Progenitor cell of endocrine pancreas (in vitro differentiated cells): Measurements from ENCODE around the gene LDLRAD4. TPM values are rescaled to one million over a fixed set of nuclear protein-coding genes. Genes with fewer than 3 reads are reported as not detected.

Experiments
- DNase-seq: peaks from one replicate; pipeline ENCODE4 v3.0.0; 2021; ENCODE audit warnings: low spot score; ENCODE audit not compliant: unreplicated experiment
- H3K27ac Mint-ChIP-seq: 2 replicates; pipeline ENCODE4 v1.8.0; 2021; ENCODE audit warnings: mild to moderate bottlenecking, moderate library complexity, mixed read lengths
- H3K27me3 Mint-ChIP-seq: 2 replicates; pipeline ENCODE4 v1.8.0; 2021; ENCODE audit warnings: mixed read lengths
- H3K36me3 Mint-ChIP-seq: 2 replicates; pipeline ENCODE4 v1.8.0; 2022; ENCODE audit warnings: mixed read lengths; ENCODE audit not compliant: insufficient read depth
- H3K4me1 Mint-ChIP-seq: 2 replicates; pipeline ENCODE4 v1.8.0; 2021; ENCODE audit warnings: low read depth, mixed read lengths
- H3K4me3 Mint-ChIP-seq: 2 replicates; pipeline ENCODE4 v1.8.0; 2021; ENCODE audit warnings: low read depth, mild to moderate bottlenecking, moderate library complexity, mixed read lengths
- H3K9me3 Mint-ChIP-seq: 2 replicates; pipeline ENCODE4 v1.8.0; 2021; ENCODE audit warnings: low read depth, mixed read lengths
- total RNA-seq: library from RNA; stranded (reverse); gene quantifications from 2 replicates; pipeline ENCODE4 v1.2.1, GENCODE V29; 2021
- TF ChIP-seq, protein P1 (sequence below): fragments of 200-600 bp; sonication (generic); IDR thresholded peaks from one replicate; pipeline ENCODE4 v1.5.0; 2021; ENCODE audit warnings: antibody characterized with exemption, mild to moderate bottlenecking; ENCODE audit not compliant: unreplicated experiment

Gene LDLRAD4
- total RNA-seq, 1 donor from 2014 or later: 3.8 TPM

GRCh38 chr18:13403786-13404549 is 185.4 kb downstream of the LDLRAD4 start:
- H3K4me3 Mint-ChIP-seq: no peak overlapping the region
- peaks cover 10% of the 10 kb centered on the region for H3K4me1 Mint-ChIP-seq
- H3K36me3 Mint-ChIP-seq: no peaks in the 10 kb centered on the region
- H3K9me3 Mint-ChIP-seq: no peaks in the 10 kb centered on the region
- DNase-seq: no peak
- H3K27me3 Mint-ChIP-seq: peaks cover 51% of the 10 kb centered on the region
- TF ChIP-seq, protein P1, sequence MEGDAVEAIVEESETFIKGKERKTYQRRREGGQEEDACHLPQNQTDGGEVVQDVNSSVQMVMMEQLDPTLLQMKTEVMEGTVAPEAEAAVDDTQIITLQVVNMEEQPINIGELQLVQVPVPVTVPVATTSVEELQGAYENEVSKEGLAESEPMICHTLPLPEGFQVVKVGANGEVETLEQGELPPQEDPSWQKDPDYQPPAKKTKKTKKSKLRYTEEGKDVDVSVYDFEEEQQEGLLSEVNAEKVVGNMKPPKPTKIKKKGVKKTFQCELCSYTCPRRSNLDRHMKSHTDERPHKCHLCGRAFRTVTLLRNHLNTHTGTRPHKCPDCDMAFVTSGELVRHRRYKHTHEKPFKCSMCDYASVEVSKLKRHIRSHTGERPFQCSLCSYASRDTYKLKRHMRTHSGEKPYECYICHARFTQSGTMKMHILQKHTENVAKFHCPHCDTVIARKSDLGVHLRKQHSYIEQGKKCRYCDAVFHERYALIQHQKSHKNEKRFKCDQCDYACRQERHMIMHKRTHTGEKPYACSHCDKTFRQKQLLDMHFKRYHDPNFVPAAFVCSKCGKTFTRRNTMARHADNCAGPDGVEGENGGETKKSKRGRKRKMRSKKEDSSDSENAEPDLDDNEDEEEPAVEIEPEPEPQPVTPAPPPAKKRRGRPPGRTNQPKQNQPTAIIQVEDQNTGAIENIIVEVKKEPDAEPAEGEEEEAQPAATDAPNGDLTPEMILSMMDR: no peak
- H3K27ac Mint-ChIP-seq: no peak overlapping the region

DNA sequence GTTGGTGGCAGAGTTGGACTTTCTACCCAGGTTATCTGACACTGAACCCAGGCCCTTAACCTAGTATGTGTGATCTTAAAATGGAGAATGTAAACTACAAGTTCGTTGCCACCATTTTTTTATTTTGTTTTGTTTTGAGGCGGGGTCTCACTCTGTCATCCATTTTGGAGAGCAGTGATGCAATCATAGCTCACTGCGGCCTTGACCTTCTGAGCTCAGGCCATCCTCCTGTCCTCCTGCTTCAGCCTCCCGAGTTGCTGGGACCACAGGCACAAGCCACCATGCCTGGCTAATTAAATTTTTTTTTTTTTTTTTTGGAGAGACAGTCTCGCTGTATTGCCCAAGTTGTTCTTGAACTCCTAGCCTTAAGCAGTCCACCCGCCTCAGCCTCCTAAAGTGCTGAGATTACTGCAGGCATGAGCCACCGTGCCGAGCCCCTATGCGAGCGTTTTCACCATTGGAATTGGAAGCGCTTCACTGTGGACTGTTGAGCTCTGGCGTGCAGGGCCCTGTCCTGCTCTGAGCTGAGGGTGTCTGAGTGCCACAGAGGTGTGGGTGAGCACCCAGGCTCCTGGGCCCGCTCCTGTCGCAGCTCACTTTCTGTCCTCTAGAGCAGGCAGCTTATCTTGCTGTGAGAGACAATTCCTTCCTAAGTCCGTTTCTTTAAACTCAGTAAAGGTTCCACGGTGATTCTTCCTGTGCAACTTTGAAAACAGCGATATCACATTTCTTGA is 186.9 kb downstream of the LDLRAD4 start:
- Mint-ChIP-seq H3K36me3 (no peaks in the 10 kb centered on the region), H3K9me3 (no peaks in the 10 kb centered on the region), H3K27ac (no peak overlapping the region), H3K4me1 (peaks cover under 1% of the 10 kb centered on the region), H3K27me3 (peaks cover 50% of the 10 kb centered on the region), H3K4me3 (no peak overlapping the region)
- TF ChIP-seq, protein P1: no peak
- no peak for DNase-seq

DNA sequence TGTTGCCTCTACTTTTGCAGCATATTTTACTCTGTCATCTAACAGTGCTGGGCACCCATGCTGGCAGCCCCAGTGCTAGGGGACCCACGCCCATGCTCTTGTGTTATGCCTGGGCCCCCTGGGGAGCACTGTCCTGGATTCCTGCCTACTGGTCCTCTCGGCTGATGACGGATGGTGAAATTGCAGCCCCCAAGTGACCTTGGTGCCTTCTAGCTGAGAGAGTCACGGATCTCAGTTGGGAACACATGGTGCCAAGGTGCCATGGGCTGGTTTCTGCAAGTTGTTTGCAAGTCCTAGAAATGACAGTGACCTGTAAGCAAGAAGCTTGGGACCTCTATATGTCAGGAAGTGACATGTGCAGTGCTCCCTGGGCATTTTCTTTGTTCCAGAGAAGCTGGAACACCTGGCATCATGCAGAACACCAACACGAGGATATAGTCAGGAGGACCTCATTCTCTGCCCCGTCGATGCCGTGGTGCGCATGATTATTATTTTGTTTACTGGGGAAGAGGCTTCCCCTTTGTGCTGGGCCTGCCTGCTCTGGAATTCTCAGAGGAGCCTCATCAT is 187.6 kb downstream of the LDLRAD4 start:
- peaks cover 43% of the 10 kb centered on the region for H3K27me3 Mint-ChIP-seq
- no peak overlapping the region for H3K27ac Mint-ChIP-seq
- no peaks in the 10 kb centered on the region for H3K9me3 Mint-ChIP-seq
- TF ChIP-seq, protein P1: no peak
- H3K4me1 Mint-ChIP-seq: no peaks in the 10 kb centered on the region
- no peak for DNase-seq
- no peaks in the 10 kb centered on the region for H3K36me3 Mint-ChIP-seq
- H3K4me3 Mint-ChIP-seq: no peak overlapping the region

DNA sequence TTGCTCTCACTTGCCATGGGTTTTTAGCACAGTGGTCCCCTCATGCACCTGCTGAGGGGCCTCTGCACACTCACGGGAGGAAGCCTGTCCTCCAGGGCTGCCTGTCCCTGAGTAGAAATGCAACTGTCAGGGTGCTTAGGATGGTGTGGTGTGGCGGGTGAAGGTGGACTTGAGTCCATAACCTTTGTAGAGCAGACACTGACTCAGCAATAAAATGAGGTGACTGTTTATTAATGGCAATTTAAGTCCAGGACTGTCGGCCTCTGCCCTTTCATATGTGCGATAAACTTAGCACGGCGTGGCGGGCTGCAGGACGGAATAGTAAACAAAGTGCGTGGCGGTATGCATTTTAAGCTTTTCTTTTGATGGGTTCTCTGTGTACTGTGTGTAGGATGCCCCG is 188.2 kb downstream of the LDLRAD4 start:
- Mint-ChIP-seq H3K4me1 (no peaks in the 10 kb centered on the region), H3K36me3 (peaks cover 2% of the 10 kb centered on the region), H3K4me3 (no peak overlapping the region), H3K9me3 (peaks cover 4% of the 10 kb centered on the region), H3K27ac (no peak overlapping the region), H3K27me3 (peaks cover 42% of the 10 kb centered on the region)
- TF ChIP-seq, protein P1: no peak
- DNase-seq: no peak

DNA sequence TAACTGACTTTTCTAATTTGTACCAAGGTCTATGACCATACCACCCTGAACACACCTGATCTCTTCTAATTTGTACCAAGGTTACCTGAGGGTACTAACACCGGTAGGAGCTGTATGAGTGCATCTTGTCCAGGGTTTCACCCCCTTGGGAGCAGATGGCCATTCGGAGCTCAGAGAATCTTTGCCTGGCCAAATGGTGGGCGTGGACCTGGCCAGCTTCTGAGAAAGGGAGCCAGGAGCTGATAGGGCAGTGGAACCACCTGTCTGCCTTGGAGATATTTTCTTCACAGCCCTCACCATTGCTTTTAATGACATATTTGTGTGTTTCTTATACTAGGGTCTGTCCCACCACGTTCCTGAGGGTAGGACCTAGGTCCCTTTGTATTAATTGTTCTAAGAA is 188.9 kb downstream of the LDLRAD4 start:
- H3K4me3 Mint-ChIP-seq: no peak overlapping the region
- H3K4me1 Mint-ChIP-seq: no peaks in the 10 kb centered on the region
- TF ChIP-seq, protein P1: no peak
- H3K27ac Mint-ChIP-seq: no peak overlapping the region
- H3K27me3 Mint-ChIP-seq: peaks cover 38% of the 10 kb centered on the region
- H3K9me3 Mint-ChIP-seq: peaks cover 10% of the 10 kb centered on the region
- DNase-seq: no peak
- peaks cover 3% of the 10 kb centered on the region for H3K36me3 Mint-ChIP-seq
